Lung (tissue), 12 donors: ENCODE data around the gene AEN. TPM values are rescaled to one million over a fixed set of nuclear protein-coding genes. Genes with fewer than 3 reads are reported as not detected.

Experiments used
- ATAC-seq: fragments of 200-7000 bp; cut with Tn5 transposase; one replicate; pipeline ENCODE4 v1.9.1; 2020; ENCODE audit warnings: moderate number of reproducible peaks; ENCODE audit not compliant: insufficient read depth, low FRiP score
- DNase-seq, 3 donors: peaks; one replicate each; pipeline ENCODE4 v3.0.0-alpha.2; 2013 to 2017
- H3K27ac ChIP-seq, 2 donors: one replicate each; pipeline ENCODE4 v1.5.1; 2013; ENCODE audit warnings: mild to moderate bottlenecking in 2 of 2, moderate library complexity in 2 of 2, control low read depth in 1 of 2, inconsistent platforms in 1 of 2, low read depth in 1 of 2, low read length in 1 of 2
- H3K27me3 ChIP-seq, 3 donors: one replicate each; pipeline ENCODE4 v1.5.1; 2013; ENCODE audit warnings: low read length in 2 of 3; ENCODE audit not compliant: control insufficient read depth in 3 of 3, insufficient read depth in 3 of 3
- H3K36me3 ChIP-seq, 4 donors: one replicate each; pipeline ENCODE4 v1.5.1; 2013; ENCODE audit warnings: low read length in 4 of 4, mild to moderate bottlenecking in 1 of 4, moderate library complexity in 1 of 4; ENCODE audit not compliant: control insufficient read depth in 4 of 4, insufficient read depth in 4 of 4
- H3K4me1 ChIP-seq, 5 donors: one replicate each; pipeline ENCODE4 v1.5.1; 2013; ENCODE audit warnings: low read length in 5 of 5, mild to moderate bottlenecking in 2 of 5, moderate library complexity in 1 of 5; ENCODE audit not compliant: control insufficient read depth in 5 of 5, insufficient read depth in 5 of 5
- H3K4me3 ChIP-seq: one replicate; pipeline ENCODE4 v1.5.1; 2013; ENCODE audit warnings: mild to moderate bottlenecking, control low read depth, moderate library complexity
- H3K9ac ChIP-seq, 2 donors: one replicate each; pipeline ENCODE4 v1.5.1; 2013; ENCODE audit warnings: low read length in 2 of 2, control low read depth in 1 of 2; ENCODE audit not compliant: insufficient read depth in 1 of 2
- H3K9me3 ChIP-seq, 4 donors: one replicate each; pipeline ENCODE4 v1.5.1; 2013; ENCODE audit warnings: low read length in 3 of 4, mild to moderate bottlenecking in 1 of 4, moderate library complexity in 1 of 4; ENCODE audit not compliant: control insufficient read depth in 4 of 4, insufficient read depth in 3 of 4
- CTCF ChIP-seq: IDR thresholded peaks from 2 replicates; pipeline ENCODE4 v1.5.1; 2012; ENCODE audit warnings: mild to moderate bottlenecking; ENCODE audit errors: control extremely low read depth, extremely low read depth
- WGBS, 2 donors: extraction: QIAGEN DNeasy Blood & Tissue Kit; methylation state at CpG; one replicate each; pipeline ENCODE4 v1.1.7; 2013; 5-methylcytosine and 5-hydroxymethylcytosine counted together
- polyA plus RNA-seq, 2 donors: library from polyadenylated mRNA; stranded (reverse); fragments of 200-250 nt; gene quantifications; one replicate each; pipeline ENCODE4 v1.2.1, GENCODE V29; 2013
- total RNA-seq, 2 donors: library from RNA; depleted of rRNA in 1 of 2; stranded (reverse); fragments of >200 nt in 1 of 2; gene quantifications; one replicate each; pipeline ENCODE4 v1.2.1, GENCODE V29; 2014 to 2021
- donor health status: control.
- donor health status: control.
- donor health status: Bipolar disorder and iron deficiency.
- donor health status: healthy.
- donor health status: DM: yes; HTN: yes; CAD: no.

The AEN gene
- total and polyA plus RNA-seq, 4 donors: 4.2 to 15.4 (median 13.4) TPM

- no peak for DNase-seq
- 19 to 36% methylated on average over 4 of the region's 4 CpGs for WGBS, 2 donors
- ATAC-seq: no peak
- no peak for TF ChIP-seq CTCF
- H3K4me3 ChIP-seq: no peak overlapping the region
- H3K9ac ChIP-seq: no peak overlapping the region
- peaks cover 0 to 3% (median 0%) of the 10 kb centered on the region in 5 donors for H3K4me1 ChIP-seq
- peaks cover 0 to 2% (median 0%) of the 10 kb centered on the region in 4 donors for H3K9me3 ChIP-seq
- no peak overlapping the region for H3K27ac ChIP-seq
- H3K27me3 ChIP-seq: peaks cover 3 to 50% (median 29%) of the 10 kb centered on the region in 3 donors
- no peaks in the 10 kb centered on the region for H3K36me3 ChIP-seq
Measured at GRCh38 chr15:88610701-88611231, 10.4 kb upstream of the AEN start.

GRCh38 chr15:88612186-88612796 lies 8.8 kb upstream of the AEN start:
- Histone ChIP-seq H3K4me3 (no peak overlapping the region), H3K9ac (no peak overlapping the region), H3K27me3 (peaks cover 0 to 35% (median 14%) of the 10 kb centered on the region in 3 donors), H3K27ac (no peak overlapping the region), H3K36me3 (no peaks in the 10 kb centered on the region), H3K4me1 (no peaks in the 10 kb centered on the region), H3K9me3 (peaks cover 0 to 2% (median 0%) of the 10 kb centered on the region in 4 donors)
- WGBS, 2 donors: 68 to 75% methylated on average over 7 of the region's 7 CpGs
- no peak for TF ChIP-seq CTCF
- DNase-seq (no peak), ATAC-seq (no peak)

- Histone ChIP-seq H3K36me3 (no peaks in the 10 kb centered on the region), H3K27me3 (peaks cover 0 to 26% (median 5%) of the 10 kb centered on the region in 3 donors), H3K4me3 (no peak overlapping the region), H3K4me1 (no peaks in the 10 kb centered on the region), H3K9me3 (peaks cover 0 to 2% (median 0%) of the 10 kb centered on the region in 4 donors), H3K27ac (no peak overlapping the region), H3K9ac (no peak overlapping the region)
- TF ChIP-seq CTCF: no peak
- no peak for ATAC-seq
- 45 to 66% methylated on average over 7 of the region's 7 CpGs for WGBS, 2 donors
- no peak for DNase-seq
Measured at GRCh38 chr15:88613074-88613944, 7.8 kb upstream of the AEN start.
